Spleen (tissue), 7 donors: Measurements from ENCODE around the gene SMOC2.

Experiments
- CTCF ChIP-seq, 11 experiments: fragments of 200-600 bp in 7 of 11; fragments of 450-650 bp in 4 of 11; sonication (generic) in 4 of 11; IDR thresholded peaks in 8 of 11; conservative IDR thresholded peaks in 3 of 11; 1 replicate in 7 of 11; 2 replicates in 4 of 11; pipeline versions ENCODE4 v1.4.0 to v1.8.0; 2016 to 2021; ENCODE audit warnings: antibody characterized with exemption in 11 of 11, inconsistent platforms in 4 of 11, mild to moderate bottlenecking in 1 of 11
- POLR2A ChIP-seq, 3 donors: fragments of 450-650 bp; IDR thresholded peaks; one replicate each; pipeline ENCODE4 v1.5.1; 2017; ENCODE audit warnings: antibody characterized with exemption in 3 of 3, mild to moderate bottlenecking in 1 of 3
- POLR2AphosphoS5 ChIP-seq, 3 donors: sonication (generic); formaldehyde crosslinking; IDR thresholded peaks; one replicate each; pipeline ENCODE4 v1.5.1; 2017; ENCODE audit warnings: antibody characterized with exemption in 3 of 3
- donor health status: DM: no; HTN: no; CAD: no; lungs with moderate emphysema.
- donor health status: DM: no; HTN: no; CAD: no.
- donor health status: DM: no; HTN: no; CAD: no.

GRCh38 chr6:168611691-168612090 is 170.7 kb downstream of the SMOC2 start:
- TF ChIP-seq CTCF (IDR thresholded peaks at IDR 0.05 in 8 of 11, conservative IDR thresholded peaks at IDR 0.05 in 3 of 11) (no peak), POLR2A (IDR thresholded peaks at IDR 0.05) (no peak), POLR2AphosphoS5 (IDR thresholded peaks at IDR 0.05) (no peak)
